GM18508 (cell line): ENCODE measurements around the gene CCDC17.

Experiments used
- ATAC-seq: cut with Tn5 transposase; IDR thresholded peaks from one replicate; pipeline ENCODE4 v1.9.1; 2021; ENCODE audit warnings: moderate number of reproducible peaks; ENCODE audit not compliant: insufficient read depth, unreplicated experiment

CCDC17 gene

DNA sequence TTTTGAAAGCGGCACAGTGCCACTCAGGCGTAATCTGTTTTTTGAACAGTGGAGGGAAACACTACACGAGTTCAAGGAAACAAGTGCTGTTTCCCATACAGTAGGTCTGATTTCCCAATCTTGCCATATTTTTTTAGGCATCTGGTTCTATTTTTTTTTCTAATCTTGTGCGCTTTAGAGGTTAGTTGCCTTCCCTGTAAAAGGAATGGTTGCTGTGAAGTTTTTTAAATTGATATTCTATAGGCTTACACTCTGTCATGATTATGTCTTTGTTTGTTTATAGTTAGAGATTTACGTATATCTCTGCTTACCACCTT is 38.8 kb downstream of the CCDC17 start:
- no peak for ATAC-seq

DNA sequence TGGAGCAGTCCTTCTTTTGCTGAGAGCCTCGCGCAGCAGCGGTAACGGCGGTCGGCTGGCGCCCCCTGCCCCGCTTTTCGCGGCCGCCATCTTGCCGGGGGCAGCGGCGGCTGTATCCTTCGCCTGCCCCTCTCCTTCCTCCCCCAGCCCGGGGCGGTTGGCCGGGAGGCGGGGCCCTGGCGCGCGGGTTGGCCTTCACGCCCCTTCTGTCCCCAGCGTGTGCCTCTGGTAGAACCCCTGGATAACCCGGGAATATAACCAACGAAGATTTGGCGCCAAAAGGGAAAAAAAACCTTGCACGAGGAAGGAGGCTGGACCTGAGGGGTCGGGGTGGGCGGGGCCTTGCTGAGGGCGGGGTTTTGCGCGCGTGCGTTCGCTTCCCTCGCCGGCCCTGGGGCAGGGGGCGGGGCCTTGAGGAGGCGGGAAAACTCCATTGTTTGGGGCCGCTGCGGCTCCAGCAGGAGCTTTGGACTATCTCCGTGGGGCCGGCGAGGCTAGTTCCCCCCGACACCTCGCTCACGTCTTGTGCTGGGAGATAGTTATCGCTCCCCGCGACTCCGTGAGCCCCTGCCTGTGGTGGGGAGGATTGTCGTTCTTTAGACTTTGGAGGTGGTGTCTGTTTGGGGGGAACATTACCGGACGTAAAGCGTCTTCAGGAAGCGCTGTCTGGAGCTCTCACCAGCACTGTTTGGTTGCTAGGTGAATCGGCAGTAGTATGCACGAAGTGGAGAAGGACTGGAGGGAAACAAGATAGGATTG is 39.3 kb downstream of the CCDC17 start:
- ATAC-seq: peak; percentile 7

DNA sequence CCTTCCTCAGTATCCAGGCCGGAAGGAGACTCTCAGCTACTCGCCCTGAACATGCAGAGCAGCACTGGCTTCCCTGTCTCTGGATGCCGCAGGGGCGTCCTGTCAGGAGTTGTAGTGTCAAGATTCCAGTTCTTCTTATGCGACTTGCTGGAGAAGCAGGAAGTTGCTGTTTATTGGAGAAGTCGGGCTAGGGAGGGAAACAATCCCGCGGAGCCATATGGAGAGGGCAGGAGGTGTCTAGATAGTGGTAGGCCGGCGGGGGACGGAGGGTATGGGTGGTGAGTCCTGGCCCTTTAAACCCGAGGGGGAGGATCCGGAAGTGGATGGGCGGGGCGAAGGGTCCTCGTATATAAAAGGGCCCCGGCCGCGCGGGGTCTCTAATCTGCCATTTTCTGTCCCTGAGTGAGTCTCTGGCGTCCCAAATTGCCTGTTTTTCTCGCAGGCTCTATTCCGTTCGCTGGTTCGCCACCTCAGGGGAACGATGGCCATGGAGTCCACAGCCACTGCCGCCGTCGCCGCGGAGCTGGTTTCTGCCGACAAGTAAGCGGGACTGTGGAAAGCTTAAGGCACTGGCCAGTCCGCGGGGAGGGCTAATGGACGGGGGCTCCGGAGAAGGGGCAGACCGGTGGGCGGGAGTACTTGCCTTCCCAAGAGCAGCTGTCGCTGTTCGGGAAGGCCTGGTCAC is 40.0 kb downstream of the CCDC17 start, which contains the start of gene NASP:
Gene NASP (plus strand): TSS at position 376 of the 685 bp plus-strand sequence. CDS start 106 bp downstream, at position 482.
- peak; percentile 5 for ATAC-seq

DNA sequence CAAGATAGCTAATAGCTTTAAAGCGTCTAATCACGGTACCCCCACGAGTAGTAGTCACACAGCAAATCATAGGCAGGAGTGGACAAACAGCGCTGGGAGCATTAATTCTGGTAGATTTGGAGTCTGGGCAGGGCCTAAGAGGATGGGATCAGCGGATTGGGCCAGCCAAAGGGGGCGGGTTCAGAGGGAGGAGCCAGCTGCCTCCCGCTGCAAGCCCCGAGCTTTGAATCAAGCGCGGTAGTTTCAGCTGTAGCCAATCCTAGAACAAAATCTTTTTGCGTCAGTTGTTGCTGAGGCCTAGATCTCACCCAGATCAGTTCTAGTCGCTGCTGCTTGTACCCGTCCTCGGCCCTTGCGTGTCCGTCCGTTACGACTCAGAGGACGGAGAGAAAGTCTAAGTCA is 40.6 kb downstream of the CCDC17 start:
- peak; percentile 63 for ATAC-seq

DNA sequence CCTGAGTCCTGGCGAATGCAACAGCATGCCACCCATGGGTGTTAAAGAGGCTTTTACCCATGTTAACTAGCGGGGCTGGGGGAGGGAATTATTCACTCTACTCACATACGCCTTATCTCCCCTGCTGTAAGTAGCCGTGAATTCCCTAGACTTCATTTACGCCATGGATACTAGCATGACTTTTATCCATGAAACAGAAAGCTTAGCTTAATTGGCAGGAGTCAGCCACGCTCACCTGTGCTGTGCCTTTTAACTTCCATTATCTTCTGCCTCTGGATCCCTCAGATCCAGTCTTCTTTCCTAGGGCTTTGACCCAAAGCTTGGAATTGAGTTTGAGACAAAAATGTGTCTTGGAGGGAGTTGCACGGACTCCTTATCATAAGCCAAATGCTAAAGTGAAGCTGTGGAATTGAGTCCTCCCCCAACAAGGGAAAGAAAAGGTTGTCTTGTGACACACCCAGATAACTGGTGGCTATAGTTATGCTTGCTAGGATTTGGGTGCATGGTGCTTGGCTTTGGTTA is 49.7 kb downstream of the CCDC17 start:
- ATAC-seq: no peak

DNA sequence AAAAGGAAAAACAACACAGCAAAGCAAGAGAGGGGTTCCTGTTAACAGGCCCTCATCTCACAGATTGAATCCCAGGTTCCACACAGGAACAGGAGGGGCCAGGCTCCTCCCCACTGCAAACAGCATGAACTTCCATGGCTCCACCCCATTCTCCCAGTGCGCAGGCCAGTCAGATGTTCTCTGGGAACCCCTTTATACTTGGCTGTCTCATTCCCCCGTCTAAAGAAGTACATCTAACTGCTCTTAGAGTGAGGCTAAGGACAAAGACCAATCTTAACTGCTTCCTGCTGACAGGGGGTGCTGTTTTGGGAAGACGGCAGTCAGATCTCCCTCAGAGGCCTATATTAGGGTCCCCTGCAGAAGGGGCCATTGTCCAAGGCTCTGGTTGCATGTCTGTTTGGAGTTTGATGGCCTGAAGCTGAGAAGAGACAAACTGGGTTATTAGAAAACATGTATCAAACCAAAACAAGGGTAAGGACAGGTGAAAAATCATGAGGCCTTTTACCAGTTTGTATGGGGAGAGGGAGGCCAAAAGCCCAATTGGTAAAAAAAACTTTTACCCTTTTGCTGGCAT is 50.5 kb downstream of the CCDC17 start:
- no peak for ATAC-seq

DNA sequence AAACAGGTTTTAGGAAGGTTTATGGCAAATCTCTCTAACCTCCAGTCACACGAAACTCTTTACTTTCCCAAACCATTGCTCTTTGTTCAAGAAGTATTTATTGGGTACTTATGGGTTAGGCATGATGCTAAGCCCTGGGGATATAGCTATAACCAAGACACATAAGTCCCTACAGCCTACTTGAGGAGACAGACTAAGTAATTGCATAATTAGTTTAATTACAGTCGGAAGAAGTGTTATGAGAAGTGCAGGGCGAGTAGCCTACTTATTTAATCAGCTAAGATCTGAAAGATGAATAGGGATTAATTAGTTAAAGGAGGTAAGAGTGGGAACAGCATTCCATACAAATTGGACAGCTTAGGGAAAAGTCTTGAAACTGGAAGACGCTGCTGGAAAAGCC is 53.2 kb downstream of the CCDC17 start:
- ATAC-seq: no peak
